ENCODE data around the gene TNNI3K. TPM values are rescaled to one million over a fixed set of nuclear protein-coding genes. Genes with fewer than 3 reads are reported as not detected.

Gene TNNI3K
- total RNA-seq, 1 donor from 2014 or later = not detected

DNA sequence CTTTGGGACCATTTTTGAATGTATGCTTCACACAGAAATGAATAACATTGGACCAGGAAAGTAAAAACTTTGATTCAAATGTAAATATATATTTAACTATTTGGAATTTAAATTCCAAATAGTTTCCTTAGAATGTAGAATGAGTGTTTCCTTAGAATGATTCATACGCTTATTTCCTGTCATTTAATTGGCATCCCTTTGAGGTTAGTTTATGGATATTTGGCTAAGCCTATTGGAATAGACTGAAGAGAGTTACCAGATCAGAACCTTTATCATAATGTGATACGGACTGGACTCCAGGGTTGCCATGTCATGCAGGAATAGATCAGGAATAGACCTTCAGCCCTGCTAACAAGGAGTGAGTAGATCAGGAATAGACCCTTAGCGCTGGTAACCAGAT lies 133.1 kb downstream of the TNNI3K start:
- TF ChIP-seq, protein P1, sequence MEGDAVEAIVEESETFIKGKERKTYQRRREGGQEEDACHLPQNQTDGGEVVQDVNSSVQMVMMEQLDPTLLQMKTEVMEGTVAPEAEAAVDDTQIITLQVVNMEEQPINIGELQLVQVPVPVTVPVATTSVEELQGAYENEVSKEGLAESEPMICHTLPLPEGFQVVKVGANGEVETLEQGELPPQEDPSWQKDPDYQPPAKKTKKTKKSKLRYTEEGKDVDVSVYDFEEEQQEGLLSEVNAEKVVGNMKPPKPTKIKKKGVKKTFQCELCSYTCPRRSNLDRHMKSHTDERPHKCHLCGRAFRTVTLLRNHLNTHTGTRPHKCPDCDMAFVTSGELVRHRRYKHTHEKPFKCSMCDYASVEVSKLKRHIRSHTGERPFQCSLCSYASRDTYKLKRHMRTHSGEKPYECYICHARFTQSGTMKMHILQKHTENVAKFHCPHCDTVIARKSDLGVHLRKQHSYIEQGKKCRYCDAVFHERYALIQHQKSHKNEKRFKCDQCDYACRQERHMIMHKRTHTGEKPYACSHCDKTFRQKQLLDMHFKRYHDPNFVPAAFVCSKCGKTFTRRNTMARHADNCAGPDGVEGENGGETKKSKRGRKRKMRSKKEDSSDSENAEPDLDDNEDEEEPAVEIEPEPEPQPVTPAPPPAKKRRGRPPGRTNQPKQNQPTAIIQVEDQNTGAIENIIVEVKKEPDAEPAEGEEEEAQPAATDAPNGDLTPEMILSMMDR (IDR thresholded peaks at IDR 0.05) = no peak

DNA sequence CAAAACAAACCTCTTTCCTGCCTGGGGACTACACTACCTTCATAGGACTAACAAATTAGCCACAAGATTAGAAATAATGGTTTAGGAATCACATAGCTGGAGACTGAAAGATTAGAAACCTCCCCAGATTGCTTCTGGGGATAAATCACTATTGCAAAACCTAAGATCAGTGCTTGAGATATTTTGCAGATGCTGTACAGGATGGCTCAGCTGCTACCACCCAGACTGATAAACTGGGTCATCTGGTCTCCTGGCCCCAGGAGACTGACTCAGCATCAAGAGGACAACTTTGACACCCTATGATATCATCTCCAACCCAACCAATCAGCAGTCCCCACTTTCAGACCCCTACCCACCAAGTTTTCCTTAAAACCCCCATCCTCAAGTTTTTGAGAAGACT lies 140.2 kb downstream of the TNNI3K start:
- DNase-seq (ENCODE audit: extremely low spot score, unreplicated experiment) = no peak
- H3K27ac Mint-ChIP-seq (ENCODE audit: unreplicated experiment) = no peak overlapping the region
- H3K9me3 Mint-ChIP-seq (ENCODE audit: unreplicated experiment) = no peaks in the 10 kb centered on the region
- no peaks in the 10 kb centered on the region for H3K36me3 Mint-ChIP-seq (ENCODE audit: unreplicated experiment)
- H3K4me3 Mint-ChIP-seq (ENCODE audit: unreplicated experiment) = no peak overlapping the region
- TF ChIP-seq, protein P1 (IDR thresholded peaks at IDR 0.05) = no peak
- no peaks in the 10 kb centered on the region for H3K27me3 Mint-ChIP-seq (ENCODE audit: unreplicated experiment)
- H3K4me1 Mint-ChIP-seq (ENCODE audit: unreplicated experiment) = no peaks in the 10 kb centered on the region

More for the DNA sequence above, 133.1 kb downstream of the TNNI3K start:
- Mint-ChIP-seq H3K9me3 (ENCODE audit: unreplicated experiment) (no peaks in the 10 kb centered on the region), H3K4me3 (ENCODE audit: unreplicated experiment) (no peak overlapping the region), H3K36me3 (ENCODE audit: unreplicated experiment) (no peaks in the 10 kb centered on the region), H3K27me3 (ENCODE audit: unreplicated experiment) (no peaks in the 10 kb centered on the region), H3K4me1 (ENCODE audit: unreplicated experiment) (peaks cover 3% of the 10 kb centered on the region), H3K27ac (ENCODE audit: unreplicated experiment) (no peak overlapping the region)
- no peak for DNase-seq (ENCODE audit: extremely low spot score, unreplicated experiment)

DNA sequence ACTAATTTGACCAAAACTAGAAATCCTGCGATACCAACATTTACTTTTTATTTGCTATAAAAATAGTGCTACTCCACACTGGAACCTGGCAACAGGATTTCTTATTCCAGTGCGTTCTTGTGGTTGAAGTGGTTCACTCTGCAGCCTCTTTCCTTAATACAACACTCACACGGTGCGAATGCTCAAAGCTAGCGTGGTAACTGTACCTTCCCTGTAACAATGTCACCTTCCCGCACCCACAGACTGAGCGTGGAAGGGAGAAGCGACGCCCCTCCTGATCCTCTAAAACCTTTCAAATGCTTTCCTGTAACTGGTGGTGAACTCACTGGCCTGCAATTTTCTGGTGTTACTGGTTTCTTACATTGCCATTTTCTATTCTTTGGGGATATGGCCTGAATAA lies 145.1 kb downstream of the TNNI3K start:
- H3K27me3 Mint-ChIP-seq (ENCODE audit: unreplicated experiment) = peaks cover 7% of the 10 kb centered on the region
- no peaks in the 10 kb centered on the region for H3K36me3 Mint-ChIP-seq (ENCODE audit: unreplicated experiment)
- H3K4me1 Mint-ChIP-seq (ENCODE audit: unreplicated experiment) = no peaks in the 10 kb centered on the region
- TF ChIP-seq, protein P1 (IDR thresholded peaks at IDR 0.05) = no peak
- H3K4me3 Mint-ChIP-seq (ENCODE audit: unreplicated experiment) = no peak overlapping the region
- H3K9me3 Mint-ChIP-seq (ENCODE audit: unreplicated experiment) = no peaks in the 10 kb centered on the region
- H3K27ac Mint-ChIP-seq (ENCODE audit: unreplicated experiment) = no peak overlapping the region
- DNase-seq (ENCODE audit: extremely low spot score, unreplicated experiment) = no peak

DNA sequence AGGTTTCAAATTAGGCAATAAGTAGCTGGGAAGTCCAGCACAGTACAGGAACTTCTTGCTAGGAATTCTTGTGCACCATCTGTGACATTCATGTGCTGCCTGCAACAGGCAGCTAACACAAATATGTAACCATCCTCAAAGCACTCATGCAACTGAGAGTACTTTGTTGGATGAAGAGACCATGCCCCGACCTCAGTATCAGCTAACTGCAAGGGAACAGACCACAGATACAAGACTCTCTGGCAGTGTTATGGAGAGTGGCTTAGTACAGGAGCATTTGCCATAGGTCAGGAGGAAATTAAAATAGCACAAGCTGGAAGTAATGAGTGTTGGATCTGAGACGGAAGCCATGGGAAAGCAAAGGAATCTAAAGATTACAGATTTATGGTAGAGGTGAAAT lies 153.7 kb downstream of the TNNI3K start:
- Mint-ChIP-seq H3K4me3 (ENCODE audit: unreplicated experiment) (no peak overlapping the region), H3K27ac (ENCODE audit: unreplicated experiment) (no peak overlapping the region), H3K9me3 (ENCODE audit: unreplicated experiment) (no peaks in the 10 kb centered on the region), H3K4me1 (ENCODE audit: unreplicated experiment) (no peaks in the 10 kb centered on the region), H3K27me3 (ENCODE audit: unreplicated experiment) (peaks cover 8% of the 10 kb centered on the region), H3K36me3 (ENCODE audit: unreplicated experiment) (no peaks in the 10 kb centered on the region)
- TF ChIP-seq, protein P1 (IDR thresholded peaks at IDR 0.05) = no peak
- DNase-seq (ENCODE audit: extremely low spot score, unreplicated experiment) = no peak

DNA sequence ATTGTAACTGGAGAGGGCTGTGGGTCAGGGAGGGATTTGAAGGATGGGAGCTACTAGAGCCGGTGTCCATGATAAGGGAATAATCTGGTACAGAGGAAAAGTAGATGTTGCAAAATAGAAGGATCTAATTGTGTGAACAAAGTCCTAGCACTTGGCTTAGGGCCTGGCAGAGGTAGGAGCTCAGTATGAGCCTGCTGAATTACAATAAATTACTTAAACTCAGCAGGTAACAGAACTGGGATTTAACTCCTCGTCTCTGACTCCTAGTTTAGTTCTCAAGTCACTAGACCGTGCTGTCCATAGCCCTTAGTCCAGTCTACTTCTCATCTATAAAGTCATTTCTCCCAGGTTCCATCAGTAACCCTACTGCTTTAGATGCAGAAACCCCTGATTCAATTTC lies 157.0 kb downstream of the TNNI3K start:
- no peak overlapping the region for H3K4me3 Mint-ChIP-seq (ENCODE audit: unreplicated experiment)
- H3K27me3 Mint-ChIP-seq (ENCODE audit: unreplicated experiment) = peaks cover 8% of the 10 kb centered on the region
- TF ChIP-seq, protein P1 (IDR thresholded peaks at IDR 0.05) = no peak
- no peak overlapping the region for H3K27ac Mint-ChIP-seq (ENCODE audit: unreplicated experiment)
- no peak for DNase-seq (ENCODE audit: extremely low spot score, unreplicated experiment)
- H3K36me3 Mint-ChIP-seq (ENCODE audit: unreplicated experiment) = no peaks in the 10 kb centered on the region
- H3K4me1 Mint-ChIP-seq (ENCODE audit: unreplicated experiment) = peaks cover 4% of the 10 kb centered on the region
- no peaks in the 10 kb centered on the region for H3K9me3 Mint-ChIP-seq (ENCODE audit: unreplicated experiment)

All from osteocyte (in vitro differentiated cells).